HG03196 (cell line): ENCODE data around the gene AGBL1.

Experiments
- ATAC-seq: cut with Tn5 transposase; IDR thresholded peaks from one replicate; pipeline ENCODE4 v1.9.1; 2021; ENCODE audit not compliant: unreplicated experiment

Gene AGBL1

DNA sequence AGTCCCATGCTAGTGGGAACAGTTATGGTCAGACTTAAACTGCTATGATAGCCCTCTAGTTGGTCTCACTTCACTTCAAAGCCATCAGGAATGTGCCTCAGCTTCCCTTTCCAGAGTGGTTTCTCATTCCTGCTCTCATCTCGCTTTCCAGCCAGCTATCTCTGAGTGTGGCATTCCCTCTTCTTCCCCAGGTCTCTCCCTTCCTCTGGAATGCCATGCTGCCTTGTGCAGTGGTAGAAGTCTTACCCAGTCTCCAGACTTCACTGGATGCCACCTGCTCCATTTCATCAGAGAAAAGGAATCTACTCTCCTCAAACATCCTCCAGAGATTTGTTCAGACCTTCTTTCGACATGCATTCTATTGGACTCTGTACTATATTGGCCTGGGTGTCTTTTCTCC lies 83.0 kb downstream of the AGBL1 start:
- no peak for ATAC-seq

GRCh38 chr15:86163816-86164215 lies 84.1 kb downstream of the AGBL1 start:
- ATAC-seq, result no peak

DNA sequence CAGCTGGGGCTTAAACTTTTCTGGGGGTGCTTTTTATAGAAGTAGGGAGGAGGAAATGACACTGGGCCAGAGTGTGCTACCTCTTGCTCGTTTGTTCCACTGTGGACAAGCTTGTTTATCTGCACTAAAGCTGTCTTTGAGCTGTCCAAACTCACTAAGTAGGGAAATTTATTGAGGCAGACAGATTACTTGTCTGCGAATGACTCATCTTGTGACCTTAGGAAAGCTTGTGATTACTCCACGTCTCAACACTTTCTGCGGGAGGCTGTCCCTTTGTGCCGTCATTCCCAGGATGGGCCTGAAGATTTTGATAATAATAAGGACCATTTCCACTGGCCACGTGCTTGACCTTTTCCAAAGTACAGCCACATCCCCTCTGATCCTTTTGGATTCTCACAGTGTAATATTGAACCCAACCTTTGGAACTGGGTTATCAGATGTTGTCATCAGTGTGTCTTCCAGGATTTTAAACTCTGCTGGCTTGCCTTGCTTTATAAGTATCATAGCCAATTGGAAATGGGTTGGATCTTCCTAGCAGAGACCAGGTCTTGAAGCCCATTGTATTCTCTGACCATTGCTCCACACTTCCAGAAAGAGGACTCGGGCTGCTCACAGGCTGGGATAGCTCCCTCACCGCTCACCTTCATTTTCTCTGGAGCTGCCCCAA lies 84.7 kb downstream of the AGBL1 start:
- ATAC-seq, result no peak

DNA sequence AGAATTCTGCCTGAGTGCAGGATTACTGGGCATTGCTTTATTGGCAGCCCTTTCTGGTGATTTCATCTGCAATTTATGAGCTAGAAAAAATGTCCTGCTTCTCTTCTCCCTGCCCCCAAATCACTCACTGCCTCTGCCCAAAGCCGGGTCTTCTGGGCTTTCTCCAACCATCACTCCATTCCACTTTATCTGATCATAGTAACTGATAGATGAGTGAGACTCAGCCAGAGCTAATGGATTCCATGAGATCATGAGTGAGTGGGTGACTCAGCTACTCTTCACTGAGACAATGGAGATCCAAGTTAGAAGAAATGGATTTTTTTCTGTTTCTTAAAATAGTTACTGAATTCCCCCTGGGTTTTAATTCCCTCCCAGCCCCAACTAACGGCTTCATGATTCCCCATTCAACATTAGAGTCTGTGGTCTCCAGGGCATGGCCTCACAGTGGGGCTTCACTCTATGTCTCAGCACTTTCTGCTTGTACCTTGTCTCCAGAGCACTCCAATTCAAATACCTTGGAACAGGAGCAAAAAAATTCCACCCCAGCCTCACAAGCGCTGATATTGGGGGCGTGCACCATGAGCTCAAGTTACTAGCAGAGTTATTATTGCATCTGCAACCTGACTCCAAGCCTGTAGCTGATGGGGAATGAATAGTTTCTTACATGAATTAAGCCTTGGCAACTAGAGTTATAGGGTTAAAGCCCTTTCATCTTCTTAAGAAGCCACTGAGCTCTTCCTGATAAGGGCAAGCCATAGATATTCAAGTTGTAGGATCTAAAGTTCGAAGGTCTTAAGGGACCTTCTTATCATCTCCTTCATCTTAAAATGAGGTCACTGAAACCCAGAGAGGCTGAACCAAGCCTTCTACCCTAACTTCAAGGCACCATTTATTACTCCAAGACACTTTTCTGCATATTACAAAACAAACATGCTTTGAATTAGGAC lies 85.9 kb downstream of the AGBL1 start:
- no peak for ATAC-seq

GRCh38 chr15:86167841-86168240 lies 88.2 kb downstream of the AGBL1 start:
- ATAC-seq, result no peak

- no peak for ATAC-seq
Observed at GRCh38 chr15:86178845-86179244, 99.2 kb downstream of the AGBL1 start.

- ATAC-seq, result no peak
Observed at GRCh38 chr15:86183596-86184491, 104.2 kb downstream of the AGBL1 start.

DNA sequence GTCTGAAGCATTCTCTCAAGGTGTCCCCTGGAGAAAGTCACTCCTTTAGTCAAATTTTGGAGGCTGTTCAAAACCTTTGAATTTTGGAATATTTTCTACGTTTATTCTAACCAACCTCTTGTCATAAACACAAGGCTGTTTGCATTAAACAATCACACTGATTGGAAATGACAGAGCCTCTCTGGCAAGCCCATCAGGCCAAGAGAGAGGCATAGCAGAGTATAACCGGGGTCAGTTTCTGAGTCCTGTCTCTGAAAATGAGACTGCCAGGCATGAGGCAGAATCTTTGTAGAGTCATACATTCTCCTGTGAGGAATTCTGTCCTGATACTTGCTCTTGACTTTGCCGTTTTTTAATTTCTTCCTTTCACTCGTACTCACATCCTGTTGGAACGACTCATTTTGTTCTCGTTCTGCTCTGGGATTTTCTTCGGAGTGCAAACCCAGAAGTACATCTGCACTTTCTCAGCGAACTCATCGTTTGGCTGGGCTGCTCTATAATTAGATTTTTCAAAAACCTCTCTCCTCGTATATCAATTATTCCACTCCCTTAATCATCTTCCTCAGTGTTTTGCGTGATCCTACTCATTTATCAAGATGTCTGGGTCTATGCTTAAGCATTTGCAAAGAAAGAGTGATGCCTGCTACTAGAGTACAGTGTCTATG lies 114.2 kb downstream of the AGBL1 start:
- no peak for ATAC-seq

DNA sequence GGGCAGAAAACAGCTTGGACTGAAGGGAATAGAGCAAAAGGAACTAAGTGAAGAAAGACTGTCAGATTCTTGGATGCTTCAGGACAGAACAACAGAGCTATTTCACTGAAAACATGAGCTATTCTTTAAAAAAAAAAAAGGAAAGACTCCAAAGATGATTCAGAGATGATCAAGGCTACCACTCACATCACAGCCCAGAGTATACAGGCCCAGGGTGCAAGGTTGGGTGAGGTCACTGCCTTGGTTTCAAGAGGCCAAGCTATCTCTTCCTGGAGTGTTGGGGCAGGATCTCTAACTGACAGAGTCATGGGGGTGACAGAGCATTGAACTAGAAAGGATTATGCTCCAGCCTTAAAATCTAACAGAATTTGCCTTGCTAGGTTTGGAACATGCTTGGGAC lies 118.1 kb downstream of the AGBL1 start:
- ATAC-seq, result no peak

DNA sequence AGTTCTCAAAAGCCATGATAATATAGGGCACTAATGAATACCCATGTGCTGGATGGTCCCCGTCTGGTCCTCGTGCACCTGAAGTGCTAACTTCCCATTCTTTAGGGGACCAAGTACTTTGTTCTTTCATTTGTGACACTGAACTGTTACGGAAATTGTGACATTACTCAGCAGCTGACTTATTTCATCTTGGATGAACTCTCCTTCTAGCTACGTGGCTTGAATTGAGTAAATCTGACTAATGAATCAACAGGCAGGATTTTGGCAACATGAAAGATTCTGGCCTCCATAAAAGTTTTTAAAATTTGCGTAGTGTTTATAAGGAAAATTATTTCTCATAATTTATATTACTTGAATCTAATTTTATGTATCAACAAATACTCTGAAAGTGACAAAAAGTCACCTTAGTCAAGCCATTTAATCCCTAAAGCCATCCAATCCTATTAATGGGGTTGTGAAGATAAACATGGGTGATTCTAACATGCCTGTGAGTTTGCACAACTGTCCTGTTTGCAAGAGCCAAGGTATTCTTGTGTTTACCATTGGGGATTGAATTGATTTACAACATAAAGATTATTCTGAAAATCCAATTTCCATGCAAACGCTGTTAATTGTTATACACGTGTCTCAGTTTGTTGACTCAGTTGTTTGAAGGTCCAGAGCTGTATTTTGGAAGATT lies 119.9 kb downstream of the AGBL1 start:
- ATAC-seq, result no peak

DNA sequence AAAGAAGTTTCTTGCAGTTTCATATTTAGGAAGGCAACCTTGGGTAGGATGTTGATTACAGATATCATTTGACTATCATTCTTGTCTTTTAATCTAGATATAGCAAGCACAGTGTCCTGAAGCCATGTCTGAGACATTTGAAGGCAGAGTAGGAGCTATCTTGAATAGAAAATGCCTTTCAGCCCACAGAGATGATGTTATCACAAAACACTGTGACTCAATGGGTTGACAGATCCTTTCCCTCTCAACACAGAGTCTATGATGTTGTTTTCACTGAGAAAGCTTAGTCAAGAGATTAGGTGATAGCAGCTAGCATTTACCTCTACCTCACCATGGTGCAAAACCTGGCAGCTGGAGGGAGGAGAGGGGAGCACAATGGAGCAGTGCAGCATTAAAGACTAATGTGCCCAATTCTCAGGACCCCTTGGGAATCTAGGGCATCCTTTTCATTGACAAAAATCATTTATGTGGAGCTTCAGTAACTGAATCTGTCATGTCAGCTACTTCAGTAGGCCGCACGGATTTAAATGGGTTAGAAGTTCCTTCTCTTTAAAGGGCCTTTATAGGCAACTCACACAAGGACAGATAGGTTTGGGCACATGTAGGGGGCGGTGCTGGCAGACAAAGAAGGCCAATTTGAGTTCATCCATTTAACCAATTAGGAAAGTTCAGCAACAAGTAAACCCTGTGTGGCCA lies 121.8 kb downstream of the AGBL1 start:
- no peak for ATAC-seq

DNA sequence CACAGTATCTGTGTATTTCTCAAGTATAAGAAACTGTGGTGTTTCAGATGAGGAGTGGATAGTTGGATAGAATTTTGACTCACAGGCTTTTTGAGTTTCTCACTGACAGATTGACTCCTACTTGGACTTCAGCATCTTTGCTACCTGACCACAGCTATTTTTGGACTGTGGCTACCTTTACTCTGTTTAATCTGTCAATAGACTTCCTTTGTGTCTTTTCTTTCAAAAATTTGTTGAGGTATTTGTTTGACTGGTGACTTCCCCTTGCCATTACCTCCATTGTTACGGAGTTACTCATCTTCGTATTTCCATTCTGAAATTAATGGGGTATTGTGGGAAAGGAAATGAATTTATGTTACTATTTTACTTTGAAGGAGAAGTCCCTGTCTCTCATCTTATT lies 123.8 kb downstream of the AGBL1 start:
- no peak for ATAC-seq

GRCh38 chr15:86205096-86205495 lies 125.4 kb downstream of the AGBL1 start:
- no peak for ATAC-seq

DNA sequence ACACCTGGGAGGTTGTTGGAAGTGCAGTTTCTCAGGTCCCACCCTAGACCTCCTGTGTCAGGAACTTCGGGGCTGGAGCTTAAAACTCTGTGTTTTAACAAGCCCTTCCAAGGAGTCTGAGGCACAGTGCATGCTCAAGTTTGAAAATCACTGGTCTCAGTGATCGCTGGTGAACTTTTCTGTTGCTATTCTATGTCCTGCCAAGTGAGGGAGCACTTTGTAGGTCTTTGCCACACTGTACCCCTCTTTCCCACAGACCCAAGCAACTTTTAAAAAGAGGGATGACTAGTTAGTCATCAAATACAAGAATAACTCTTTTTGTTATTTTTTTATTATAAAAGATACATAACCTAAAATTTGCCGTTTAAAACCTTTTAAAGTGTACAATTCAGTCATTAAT lies 133.7 kb downstream of the AGBL1 start:
- ATAC-seq, result no peak

GRCh38 chr15:86213888-86214287 lies 134.2 kb downstream of the AGBL1 start:
- ATAC-seq, result no peak

GRCh38 chr15:86221119-86221518 lies 141.4 kb downstream of the AGBL1 start:
- ATAC-seq, result no peak

DNA sequence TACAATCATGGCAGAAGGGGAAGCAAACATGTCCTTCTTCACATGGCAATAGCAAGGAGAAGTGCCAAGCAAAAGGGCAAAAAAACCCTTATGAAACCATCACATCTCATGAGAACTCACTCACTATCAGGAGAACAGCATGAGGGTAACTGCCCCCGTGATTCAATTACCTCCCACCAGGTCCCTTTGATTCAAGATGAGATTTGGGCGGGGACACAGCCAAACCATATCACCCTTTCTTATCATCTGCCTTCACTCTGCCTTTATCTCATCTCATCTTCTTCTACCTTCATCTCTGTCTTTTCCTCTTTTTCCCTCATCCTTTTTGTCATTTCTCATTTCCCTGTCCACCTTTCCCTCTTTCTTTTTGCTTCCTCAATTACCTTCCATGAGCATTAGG lies 149.6 kb downstream of the AGBL1 start:
- no peak for ATAC-seq

DNA sequence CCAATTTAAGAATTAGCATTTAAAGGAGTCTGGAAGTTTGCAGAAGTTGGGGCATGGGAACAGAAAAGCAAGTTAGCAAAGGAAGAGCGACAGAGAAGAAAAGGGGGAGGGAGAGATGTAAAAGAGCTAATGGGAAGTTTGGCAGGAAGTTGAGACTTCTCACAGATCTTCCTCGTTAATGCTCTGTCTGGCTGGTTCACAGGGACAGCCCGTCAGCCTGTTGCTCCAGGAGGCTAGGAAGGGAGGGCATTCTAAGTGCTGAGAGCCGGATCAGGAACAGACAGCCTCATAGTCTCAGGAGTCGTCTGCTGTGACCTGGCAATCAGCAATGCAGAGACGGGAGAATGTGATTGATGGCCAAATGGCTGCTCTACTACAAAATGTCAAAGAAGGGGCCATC lies 150.3 kb downstream of the AGBL1 start:
- ATAC-seq, result no peak

DNA sequence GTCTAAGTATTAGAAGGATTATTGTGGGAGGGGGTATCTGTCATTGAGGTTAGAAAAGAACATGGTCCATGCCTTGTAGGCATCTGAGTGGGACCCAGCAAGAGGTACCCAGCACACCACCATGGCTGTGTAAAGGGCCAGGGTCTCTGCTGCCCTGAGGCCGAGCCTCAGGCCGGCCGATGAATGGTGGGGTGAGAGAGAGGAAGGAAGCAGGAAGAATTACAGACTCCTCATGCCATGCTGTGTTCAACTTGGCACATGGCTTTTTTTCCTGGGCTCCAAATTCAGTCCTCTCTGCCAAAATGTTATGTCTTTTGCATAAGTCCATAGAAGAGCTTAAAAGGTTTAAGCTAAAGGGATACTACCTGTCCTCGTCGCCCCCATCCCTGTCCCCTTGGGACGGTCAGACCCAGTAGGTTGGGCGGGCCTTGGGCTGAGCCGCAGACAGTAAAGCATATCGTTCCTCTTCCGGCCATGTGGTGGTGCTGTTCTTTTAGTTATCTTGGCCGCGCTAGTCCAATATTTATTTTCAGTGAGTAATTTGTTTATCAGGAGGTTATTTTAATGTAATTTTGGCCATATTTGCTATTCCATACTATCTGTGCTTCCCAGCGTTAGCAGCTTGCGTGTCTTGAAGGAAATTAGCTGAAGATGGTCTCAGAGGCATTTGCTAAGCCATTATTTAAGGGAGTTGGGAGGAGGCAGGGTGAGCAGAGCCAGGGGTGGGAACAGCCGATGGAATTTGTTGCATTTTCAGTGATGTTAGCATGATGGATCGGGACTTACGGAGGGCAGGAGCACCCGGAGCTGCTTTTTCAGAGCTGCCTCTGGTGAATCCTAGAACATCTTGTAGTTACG lies 152.4 kb downstream of the AGBL1 start:
- ATAC-seq, result no peak
